Measurements from ENCODE around the gene PITPNM1. TPM values are rescaled to one million over a fixed set of nuclear protein-coding genes. Genes with fewer than 3 reads are reported as not detected.
"Not testable (repeated sequence)": the region's sequence is repeated elsewhere in the genome, so short reads cannot be mapped to it uniquely, and the experiment has no call there.

PITPNM1 gene
- total RNA-seq, 1 donor from 2014 or later = 17.1 TPM

DNA sequence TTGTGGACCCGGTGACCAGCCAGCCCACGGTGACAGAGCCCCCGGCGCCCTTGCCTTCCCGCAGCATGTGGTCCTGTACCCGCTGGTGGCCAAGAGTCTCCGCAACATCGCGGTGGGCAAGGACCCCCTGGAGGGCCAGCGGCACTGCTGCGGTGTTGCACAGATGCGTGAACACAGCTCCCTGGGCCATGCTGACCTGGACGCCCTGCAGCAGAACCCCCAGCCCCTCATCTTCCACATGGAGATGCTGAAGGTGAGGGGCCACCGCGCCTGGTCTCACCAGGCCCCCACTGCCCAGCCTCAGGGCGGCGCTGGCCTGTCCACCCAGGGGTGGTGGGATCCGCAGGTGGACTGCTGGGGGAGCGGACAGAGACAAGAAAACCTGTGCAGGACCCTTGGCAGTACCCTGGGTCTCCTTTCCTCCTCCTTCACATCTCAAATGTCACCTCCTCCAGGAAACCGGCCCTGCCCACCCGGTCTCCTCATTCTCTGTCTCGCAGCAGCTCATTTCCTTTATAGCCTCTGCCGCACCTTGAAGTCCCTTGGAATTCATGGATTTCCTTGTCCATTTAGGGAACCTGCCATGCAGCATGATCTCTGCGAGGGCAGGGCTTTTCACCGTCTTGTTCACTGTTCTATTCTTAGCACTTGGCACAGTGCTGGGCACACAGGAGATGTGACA is 15.8 kb downstream of the PITPNM1 start:
- DNase-seq = no peak

DNA sequence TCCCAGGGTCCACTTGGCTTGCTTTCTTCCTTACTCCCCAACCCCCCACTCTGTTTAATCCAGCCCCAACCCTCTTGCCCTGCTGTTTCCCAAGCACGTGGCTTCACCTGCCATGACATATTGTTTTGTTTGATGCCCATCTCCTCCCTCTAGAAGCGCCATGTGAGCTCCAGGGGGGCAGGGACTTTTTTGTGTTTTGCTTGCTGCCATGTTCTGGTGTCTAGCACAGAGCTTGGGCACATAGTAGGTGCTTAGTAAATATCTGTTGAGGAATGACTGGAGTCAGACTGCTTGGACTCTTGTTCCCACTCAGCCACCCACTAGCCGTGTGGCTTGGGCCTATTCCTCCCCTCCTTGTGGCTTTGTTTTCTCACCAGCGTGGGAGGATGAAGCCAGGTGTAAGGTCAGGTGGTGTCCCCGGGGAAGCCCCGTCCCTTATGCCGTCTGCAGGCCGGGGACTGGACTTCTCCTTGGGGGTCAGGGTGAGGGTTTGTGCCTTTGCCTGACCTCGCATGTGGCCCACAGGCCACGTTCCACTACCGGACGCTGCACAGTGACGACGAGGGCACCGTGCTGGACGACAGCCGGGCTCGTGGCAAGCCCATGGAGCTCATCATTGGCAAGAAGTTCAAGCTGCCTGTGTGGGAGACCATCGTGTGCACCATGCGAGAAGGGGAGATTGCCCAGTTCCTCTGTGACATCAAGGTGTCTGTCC is 18.5 kb downstream of the PITPNM1 start:
- DNase-seq = no peak

DNA sequence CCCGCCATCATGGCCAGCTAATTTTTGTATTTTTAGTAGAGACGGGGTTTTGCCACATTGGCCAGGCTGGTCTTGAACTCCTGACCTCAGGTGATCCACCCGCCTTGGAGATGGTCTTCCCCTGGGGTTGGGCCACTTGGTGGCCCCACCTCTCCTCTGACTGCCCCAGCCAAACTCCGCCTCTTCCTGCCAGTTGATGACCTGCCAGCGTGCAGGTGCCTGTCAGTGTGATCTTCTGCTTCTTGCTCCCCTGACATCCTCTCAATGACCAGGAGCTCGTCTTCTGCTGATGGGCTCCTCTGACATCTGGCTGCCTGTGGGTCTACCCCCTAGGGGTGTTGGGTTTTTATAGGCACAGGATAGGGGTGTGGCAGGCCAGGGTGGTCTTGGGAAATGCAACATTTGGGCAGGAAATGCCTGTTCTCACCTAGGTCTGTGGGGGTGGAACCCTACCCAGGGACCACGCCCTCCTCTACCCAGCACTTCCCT is 19.2 kb downstream of the PITPNM1 start:
- DNase-seq = not testable (repeated sequence)

GRCh38 chr11:67484847-67485311 is 20.3 kb downstream of the PITPNM1 start:
- no peak for DNase-seq

- no peak for DNase-seq
These were observed 21.1 kb downstream of the PITPNM1 start for GRCh38 chr11:67483831-67484665.

- DNase-seq = peak; percentile 99
These were observed 22.1 kb downstream of the PITPNM1 start, which contains the start of gene AIP for GRCh38 chr11:67482827-67483798. Gene AIP (plus strand): TSS chr11:67483026. CDS start chr11:67483159, 133 bp downstream.

- DNase-seq = no peak
These were observed 22.8 kb downstream of the PITPNM1 start for GRCh38 chr11:67482275-67482826.

DNA sequence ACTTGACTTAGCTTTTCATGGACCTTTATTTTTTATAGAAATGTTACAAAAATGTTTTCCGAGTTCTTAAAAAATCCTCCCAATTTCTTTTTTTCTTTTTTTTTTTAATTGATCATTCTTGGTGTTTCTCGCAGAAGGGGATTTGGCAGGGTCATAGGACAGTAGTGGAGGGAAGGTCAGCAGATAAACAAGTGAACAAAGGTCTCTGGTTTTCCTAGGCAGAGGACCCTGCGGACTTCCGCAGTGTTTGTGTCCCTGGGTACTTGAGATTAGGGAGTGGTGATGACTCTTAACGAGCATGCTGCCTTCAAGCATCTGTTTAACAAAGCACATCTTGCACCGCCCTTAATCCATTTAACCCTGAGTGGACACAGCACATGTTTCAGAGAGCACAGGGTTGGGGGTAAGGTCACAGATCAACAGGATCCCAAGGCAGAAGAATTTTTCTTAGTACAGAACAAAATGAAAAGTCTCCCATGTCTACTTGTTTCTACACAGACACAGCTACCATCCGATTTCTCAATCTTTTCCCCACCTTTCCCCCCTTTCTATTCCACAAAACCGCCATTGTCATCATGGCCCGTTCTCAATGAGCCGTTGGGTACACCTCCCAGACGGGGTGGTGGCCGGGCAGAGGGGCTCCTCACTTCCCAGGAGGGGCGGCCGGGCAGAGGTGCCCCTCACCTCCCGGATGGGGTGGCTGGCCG is 27.7 kb downstream of the PITPNM1 start:
- not testable (repeated sequence) for DNase-seq

DNA sequence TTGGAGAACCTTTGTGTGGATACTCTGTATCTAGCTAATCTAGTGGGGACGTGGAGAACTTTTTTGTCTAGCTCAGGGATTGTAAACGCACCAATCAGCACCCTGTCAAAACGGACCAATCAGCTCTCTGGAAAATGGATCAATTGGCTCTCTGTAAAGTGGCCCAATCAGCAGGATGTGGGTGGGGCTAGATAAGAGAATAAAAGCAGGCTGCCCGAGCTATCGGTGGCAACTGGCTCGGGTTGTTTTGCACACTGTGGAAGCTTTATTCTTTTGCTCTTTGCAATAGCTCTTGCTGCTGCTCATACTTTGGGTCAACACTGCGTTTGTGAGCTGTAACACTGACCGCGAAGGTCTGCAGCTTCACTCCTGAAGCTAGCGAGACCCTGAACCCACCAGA is 28.5 kb downstream of the PITPNM1 start:
- DNase-seq = not testable (repeated sequence)

GRCh38 chr11:67472882-67473281 is 32.3 kb downstream of the PITPNM1 start:
- no peak for DNase-seq

DNA sequence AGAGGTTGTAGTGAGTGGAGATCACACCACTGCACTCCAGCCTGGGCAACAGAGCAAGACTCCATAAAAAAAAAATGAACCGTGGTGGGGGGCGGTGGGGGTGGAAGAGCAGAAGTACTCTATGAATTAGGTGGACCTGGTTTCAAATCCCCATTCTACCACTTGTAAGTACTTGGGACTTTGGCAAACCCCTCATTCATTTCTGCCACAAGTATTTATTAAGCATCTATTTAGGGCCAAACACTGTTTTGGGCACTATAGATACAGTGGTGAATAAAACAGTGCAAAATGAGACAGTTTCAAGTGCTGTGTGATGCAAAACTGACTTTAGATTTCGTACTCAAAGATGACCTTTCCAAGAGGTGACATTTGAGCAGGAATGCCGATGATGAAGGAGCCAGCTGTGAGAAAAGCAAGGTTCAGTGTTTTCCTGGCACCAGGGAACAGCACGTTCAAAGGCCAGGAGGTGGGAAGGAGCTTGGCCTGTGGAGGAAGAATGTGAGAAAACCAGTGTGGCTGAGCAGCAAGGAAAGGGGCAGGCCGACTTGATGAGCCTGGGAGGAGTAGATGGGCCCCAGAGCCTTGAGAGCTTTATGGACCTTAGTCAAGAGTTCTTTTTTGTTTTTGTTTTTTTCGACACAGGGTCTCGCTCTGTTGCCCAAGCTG is 34.7 kb downstream of the PITPNM1 start:
- no peak for DNase-seq

GRCh38 chr11:67469508-67469811 is 35.7 kb downstream of the PITPNM1 start:
- DNase-seq = no peak

DNA sequence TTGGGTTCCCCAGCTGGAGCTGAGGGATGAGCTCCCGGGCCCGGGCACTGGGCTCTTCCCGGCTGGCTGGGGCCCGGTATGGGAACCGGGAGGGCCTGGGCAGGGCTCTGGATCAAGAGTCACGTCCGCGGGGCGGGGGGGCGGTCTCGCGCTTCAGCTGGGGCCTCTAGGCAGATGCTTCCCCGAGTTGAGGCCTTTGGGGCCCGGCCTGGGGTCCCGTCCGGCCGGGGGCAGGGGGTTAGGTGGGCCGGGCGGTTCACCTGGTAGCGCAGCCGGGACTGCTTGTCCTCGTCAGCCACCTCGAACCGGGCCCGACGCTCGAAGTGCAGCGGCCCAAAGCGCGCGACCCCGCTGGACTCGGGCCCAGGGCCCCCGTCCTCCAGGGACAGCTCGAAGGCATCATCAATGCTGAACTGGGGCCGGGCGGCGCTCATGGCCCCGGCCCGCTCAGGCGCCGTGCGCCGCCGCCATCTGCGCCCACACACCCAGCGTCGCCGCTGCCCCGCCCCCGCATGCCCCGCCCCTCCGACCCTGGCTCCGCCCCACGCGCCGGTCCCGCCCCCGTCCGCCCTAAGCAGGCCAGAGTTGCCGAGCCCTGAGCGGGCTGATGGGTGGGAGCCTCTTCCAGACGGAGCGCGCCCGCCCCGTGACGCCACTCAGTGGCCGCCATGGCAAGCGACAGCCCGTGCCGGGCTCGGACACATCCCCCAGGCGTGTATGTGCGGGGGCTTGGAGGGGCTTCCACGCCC is 36.2 kb downstream of the PITPNM1 start, which contains the start of gene TMEM134:
Gene TMEM134 (minus strand): TSS at position 493 of the 749 bp plus-strand sequence. CDS start 59 bp downstream, at position 434.
- DNase-seq = peak; percentile 96

DNA sequence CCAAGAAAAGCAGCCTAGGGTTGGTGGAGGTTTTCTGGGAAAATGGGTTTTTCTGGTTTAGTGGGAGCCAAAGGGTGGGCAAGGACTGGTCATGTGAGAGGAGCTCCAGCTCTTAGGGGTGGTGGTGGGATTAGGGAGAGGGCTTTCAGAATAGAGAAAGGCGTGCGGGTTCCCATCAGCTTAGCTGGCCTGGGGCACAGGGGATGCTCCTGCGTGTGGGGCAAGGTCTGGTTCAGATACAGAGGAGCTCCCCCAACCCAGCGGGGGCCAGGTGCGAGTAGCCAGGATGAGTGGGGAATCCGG is 36.8 kb downstream of the PITPNM1 start:
- DNase-seq = no peak

DNA sequence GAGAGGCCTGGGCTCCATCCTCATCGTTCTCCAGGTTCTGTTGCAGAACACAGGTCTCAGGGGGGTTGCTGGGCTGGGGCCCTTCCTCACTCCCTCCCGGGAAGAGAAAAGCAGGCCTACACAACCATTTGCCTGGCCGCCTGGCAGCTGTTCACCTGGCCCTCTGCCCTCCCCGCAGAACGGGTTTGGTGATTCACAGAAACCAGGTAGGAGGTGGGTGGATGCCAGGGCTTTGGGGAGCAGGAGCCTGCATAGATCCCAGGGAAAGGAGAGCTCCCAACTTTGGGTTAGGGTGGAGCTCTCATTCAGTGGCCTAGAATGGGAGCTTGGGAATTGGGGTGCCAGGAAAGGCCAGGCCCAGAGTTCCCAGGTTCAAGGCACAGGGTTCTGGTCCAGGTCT is 37.1 kb downstream of the PITPNM1 start:
- peak; percentile 30 for DNase-seq

DNA sequence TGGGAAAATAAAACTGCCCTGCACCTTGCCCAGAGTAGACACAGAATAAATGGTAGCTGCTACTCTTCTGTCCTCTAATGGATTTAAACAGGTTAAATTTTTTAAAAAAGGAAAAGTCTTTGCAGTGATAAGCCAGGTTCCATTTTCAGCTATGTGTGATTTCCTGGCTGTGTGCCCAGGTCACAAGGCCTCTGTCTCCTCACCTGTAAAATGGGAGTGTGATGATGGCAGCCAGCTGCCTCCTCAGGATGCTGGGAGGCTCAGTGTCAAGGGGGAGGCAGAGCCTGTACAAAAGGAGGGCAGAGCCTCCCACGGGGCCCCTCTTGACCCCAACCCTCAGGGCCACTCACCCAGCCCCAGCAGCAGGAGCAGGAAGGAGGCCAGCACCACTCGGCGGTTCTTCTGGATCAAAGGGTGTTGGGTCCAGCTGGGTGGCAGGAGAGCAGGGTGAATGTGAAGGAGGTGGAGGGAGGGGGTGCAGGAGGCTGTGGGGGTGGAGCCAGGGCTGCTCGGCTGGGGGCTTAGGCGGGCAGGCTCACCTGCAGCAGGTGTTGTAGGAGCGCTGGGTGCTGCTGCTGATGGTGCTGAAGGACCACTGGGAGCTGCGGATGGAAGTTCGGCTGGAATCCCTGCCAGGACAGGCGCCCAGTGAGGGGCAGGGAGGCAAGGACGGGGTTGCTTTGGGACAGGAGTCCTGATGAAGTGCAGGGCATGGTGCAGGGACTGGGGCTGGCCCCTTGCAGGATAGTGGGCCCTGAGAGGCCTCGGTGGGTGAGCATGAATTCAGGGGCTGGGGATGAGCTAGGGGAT is 38.0 kb downstream of the PITPNM1 start:
- no peak for DNase-seq

- no peak for DNase-seq
These were observed 38.8 kb downstream of the PITPNM1 start for GRCh38 chr11:67466367-67466766.

- DNase-seq = not testable (repeated sequence)
These were observed 39.6 kb downstream of the PITPNM1 start for GRCh38 chr11:67465530-67465929.
